ENCODE results near the gene IQSEC1. TPM values are rescaled to one million over a fixed set of nuclear protein-coding genes. Genes with fewer than 3 reads are reported as not detected.
A peak's percentile ranks its signal among the peaks of the same experiment; 100 is the strongest.

The IQSEC1 gene
- total RNA-seq, 1 experiment from 2014 or later = 13.5 TPM

- DNase-seq = no peak
- H3K27me3 ChIP-seq (ENCODE audit: control insufficient read depth, insufficient read depth, low read length) = no peaks in the 10 kb centered on the region
- no peaks in the 10 kb centered on the region for H3K36me3 ChIP-seq (replicated peaks; ENCODE audit: control insufficient read depth, insufficient read depth, low read length)
- H3K4me3 ChIP-seq (ENCODE audit: insufficient read depth, low read depth, low read length) = no peak overlapping the region
Observed at GRCh38 chr3:12956316-12956660, 116.9 kb downstream of the IQSEC1 start.

- Histone ChIP-seq H3K36me3 (replicated peaks; ENCODE audit: control insufficient read depth, insufficient read depth, low read length) (no peaks in the 10 kb centered on the region), H3K27me3 (ENCODE audit: control insufficient read depth, insufficient read depth, low read length) (no peaks in the 10 kb centered on the region), H3K4me3 (ENCODE audit: insufficient read depth, low read depth, low read length) (no peak overlapping the region)
- DNase-seq = no peak
Observed at GRCh38 chr3:12955651-12956315, 117.4 kb downstream of the IQSEC1 start.

GRCh38 chr3:12954891-12955650 is 118.2 kb downstream of the IQSEC1 start:
- no peaks in the 10 kb centered on the region for H3K36me3 ChIP-seq (replicated peaks; ENCODE audit: control insufficient read depth, insufficient read depth, low read length)
- H3K4me3 ChIP-seq (ENCODE audit: insufficient read depth, low read depth, low read length) = no peak overlapping the region
- no peaks in the 10 kb centered on the region for H3K27me3 ChIP-seq (ENCODE audit: control insufficient read depth, insufficient read depth, low read length)
- peak; percentile 68 for DNase-seq

GRCh38 chr3:12954180-12954579 is 119.0 kb downstream of the IQSEC1 start:
- H3K4me3 ChIP-seq (ENCODE audit: insufficient read depth, low read depth, low read length) = no peak overlapping the region
- H3K27me3 ChIP-seq (ENCODE audit: control insufficient read depth, insufficient read depth, low read length) = no peaks in the 10 kb centered on the region
- no peaks in the 10 kb centered on the region for H3K36me3 ChIP-seq (replicated peaks; ENCODE audit: control insufficient read depth, insufficient read depth, low read length)
- peak; percentile 58 for DNase-seq

GRCh38 chr3:12953201-12953995 is 119.8 kb downstream of the IQSEC1 start:
- Histone ChIP-seq H3K36me3 (replicated peaks; ENCODE audit: control insufficient read depth, insufficient read depth, low read length) (no peaks in the 10 kb centered on the region), H3K4me3 (ENCODE audit: insufficient read depth, low read depth, low read length) (no peak overlapping the region), H3K27me3 (ENCODE audit: control insufficient read depth, insufficient read depth, low read length) (no peaks in the 10 kb centered on the region)
- peak; percentile 54 for DNase-seq

- no peak overlapping the region for H3K4me3 ChIP-seq (ENCODE audit: insufficient read depth, low read depth, low read length)
- DNase-seq = peak; percentile 56
- no peaks in the 10 kb centered on the region for H3K36me3 ChIP-seq (replicated peaks; ENCODE audit: control insufficient read depth, insufficient read depth, low read length)
- no peaks in the 10 kb centered on the region for H3K27me3 ChIP-seq (ENCODE audit: control insufficient read depth, insufficient read depth, low read length)
Observed at GRCh38 chr3:12952343-12953200, 120.7 kb downstream of the IQSEC1 start.

GRCh38 chr3:12948891-12949711 is 124.1 kb downstream of the IQSEC1 start:
- Histone ChIP-seq H3K4me3 (ENCODE audit: insufficient read depth, low read depth, low read length) (no peak overlapping the region), H3K36me3 (replicated peaks; ENCODE audit: control insufficient read depth, insufficient read depth, low read length) (no peaks in the 10 kb centered on the region)
- peak; percentile 65 for DNase-seq

GRCh38 chr3:12948371-12948770 is 124.9 kb downstream of the IQSEC1 start:
- no peak overlapping the region for H3K4me3 ChIP-seq (ENCODE audit: insufficient read depth, low read depth, low read length)
- no peaks in the 10 kb centered on the region for H3K36me3 ChIP-seq (replicated peaks; ENCODE audit: control insufficient read depth, insufficient read depth, low read length)
- H3K27me3 ChIP-seq (ENCODE audit: control insufficient read depth, insufficient read depth, low read length) = no peaks in the 10 kb centered on the region
- no peak for DNase-seq

More at GRCh38 chr3:12948891-12949711, 124.1 kb downstream of the IQSEC1 start:
- H3K27me3 ChIP-seq (ENCODE audit: control insufficient read depth, insufficient read depth, low read length) = no peaks in the 10 kb centered on the region

GRCh38 chr3:12947504-12948369 is 125.5 kb downstream of the IQSEC1 start:
- DNase-seq = peak; percentile 85
- Histone ChIP-seq H3K36me3 (replicated peaks; ENCODE audit: control insufficient read depth, insufficient read depth, low read length) (no peaks in the 10 kb centered on the region), H3K4me3 (ENCODE audit: insufficient read depth, low read depth, low read length) (no peak overlapping the region), H3K27me3 (ENCODE audit: control insufficient read depth, insufficient read depth, low read length) (no peaks in the 10 kb centered on the region)

- no peak for DNase-seq
- H3K27me3 ChIP-seq (ENCODE audit: control insufficient read depth, insufficient read depth, low read length) = no peaks in the 10 kb centered on the region
Observed at GRCh38 chr3:12946649-12947316, 126.4 kb downstream of the IQSEC1 start.

GRCh38 chr3:12946251-12946648 is 127.0 kb downstream of the IQSEC1 start:
- no peak for DNase-seq
- Histone ChIP-seq H3K36me3 (replicated peaks; ENCODE audit: control insufficient read depth, insufficient read depth, low read length) (peaks cover 1% of the 10 kb centered on the region), H3K27me3 (ENCODE audit: control insufficient read depth, insufficient read depth, low read length) (no peaks in the 10 kb centered on the region), H3K4me3 (ENCODE audit: insufficient read depth, low read depth, low read length) (no peak overlapping the region)

More at GRCh38 chr3:12946649-12947316, 126.4 kb downstream of the IQSEC1 start:
- H3K36me3 ChIP-seq (replicated peaks; ENCODE audit: control insufficient read depth, insufficient read depth, low read length) = no peaks in the 10 kb centered on the region
- H3K4me3 ChIP-seq (ENCODE audit: insufficient read depth, low read depth, low read length) = no peak overlapping the region

GRCh38 chr3:12944849-12945248 is 128.4 kb downstream of the IQSEC1 start:
- peaks cover 3% of the 10 kb centered on the region for H3K36me3 ChIP-seq (replicated peaks; ENCODE audit: control insufficient read depth, insufficient read depth, low read length)
- peak; percentile 87 for DNase-seq
- H3K4me3 ChIP-seq (ENCODE audit: insufficient read depth, low read depth, low read length) = no peak overlapping the region
- no peaks in the 10 kb centered on the region for H3K27me3 ChIP-seq (ENCODE audit: control insufficient read depth, insufficient read depth, low read length)
